ENCODE data around the gene SHPK.

SHPK gene

GRCh38 chr17:3647769-3648555, 11.9 kb upstream of the SHPK start:
- peak in 1 of 2 experiments; percentile 35 for DNase-seq (ENCODE audit: low read depth in 1 of 2, low spot score in 1 of 2)
- TF ChIP-seq POLR2AphosphoS5 (IDR thresholded peaks at IDR 0.05; ENCODE audit: low read depth) (no peak), SPI1 (IDR thresholded peaks at IDR 0.05; ENCODE audit: borderline replicate concordance, low read depth) (no peak), CTCF (IDR thresholded peaks at IDR 0.05; ENCODE audit: insufficient read depth, low read length) (peak; percentile 16), GABPA (IDR thresholded peaks at IDR 0.05; ENCODE audit: low read depth) (no peak)
- Histone ChIP-seq H3K4me3 (replicated peaks; ENCODE audit: insufficient read depth, low read length) (no peak overlapping the region), H3K27me3 (ENCODE audit: insufficient read depth, poor library complexity, severe bottlenecking) (no peaks in the 10 kb centered on the region), H3K27ac (replicated peaks) (no peak overlapping the region)

GRCh38 chr17:3647251-3647650, 11.2 kb upstream of the SHPK start:
- no peak for DNase-seq (ENCODE audit: low read depth in 1 of 2, low spot score in 1 of 2)
- no peak overlapping the region for H3K27ac ChIP-seq (replicated peaks)
- H3K27me3 ChIP-seq (ENCODE audit: insufficient read depth, poor library complexity, severe bottlenecking), result no peaks in the 10 kb centered on the region
- no peak overlapping the region for H3K4me3 ChIP-seq (replicated peaks; ENCODE audit: insufficient read depth, low read length)
- TF ChIP-seq REST (IDR thresholded peaks at IDR 0.05; ENCODE audit: insufficient replicate concordance, low read depth), result no peak
- TF ChIP-seq CTCF (IDR thresholded peaks at IDR 0.05; ENCODE audit: insufficient read depth, low read length), result no peak
- no peak for TF ChIP-seq POLR2AphosphoS5 (IDR thresholded peaks at IDR 0.05; ENCODE audit: low read depth)
- TF ChIP-seq GABPA (IDR thresholded peaks at IDR 0.05; ENCODE audit: low read depth), result no peak
- no peak for TF ChIP-seq SPI1 (IDR thresholded peaks at IDR 0.05; ENCODE audit: borderline replicate concordance, low read depth)

GRCh38 chr17:3645310-3645709, 9.3 kb upstream of the SHPK start:
- no peak for DNase-seq (ENCODE audit: low read depth in 1 of 2, low spot score in 1 of 2)
- Histone ChIP-seq H3K4me3 (replicated peaks; ENCODE audit: insufficient read depth, low read length) (no peak overlapping the region), H3K27me3 (ENCODE audit: insufficient read depth, poor library complexity, severe bottlenecking) (no peaks in the 10 kb centered on the region), H3K27ac (replicated peaks) (no peak overlapping the region)
- TF ChIP-seq GABPA (IDR thresholded peaks at IDR 0.05; ENCODE audit: low read depth) (no peak), REST (IDR thresholded peaks at IDR 0.05; ENCODE audit: insufficient replicate concordance, low read depth) (no peak), SPI1 (IDR thresholded peaks at IDR 0.05; ENCODE audit: borderline replicate concordance, low read depth) (no peak), CTCF (IDR thresholded peaks at IDR 0.05; ENCODE audit: insufficient read depth, low read length) (no peak), POLR2AphosphoS5 (IDR thresholded peaks at IDR 0.05; ENCODE audit: low read depth) (no peak)
